ENCODE data around the gene TPST1.
"Not testable (repeated sequence)": the region's sequence is repeated elsewhere in the genome, so short reads cannot be mapped to it uniquely, and the experiment has no call there.

Gene TPST1

GRCh38 chr7:66213637-66214036 lies 8.5 kb downstream of the TPST1 start:
- Histone ChIP-seq H3K4me3 (ENCODE audit: low read depth in 1 of 2, low read length in 2 of 2) (no peak overlapping the region), H3K27me3 (ENCODE audit: low read depth, low read length) (no peaks in the 10 kb centered on the region), H3K27ac (ENCODE audit: low read length) (no peak overlapping the region)

DNA sequence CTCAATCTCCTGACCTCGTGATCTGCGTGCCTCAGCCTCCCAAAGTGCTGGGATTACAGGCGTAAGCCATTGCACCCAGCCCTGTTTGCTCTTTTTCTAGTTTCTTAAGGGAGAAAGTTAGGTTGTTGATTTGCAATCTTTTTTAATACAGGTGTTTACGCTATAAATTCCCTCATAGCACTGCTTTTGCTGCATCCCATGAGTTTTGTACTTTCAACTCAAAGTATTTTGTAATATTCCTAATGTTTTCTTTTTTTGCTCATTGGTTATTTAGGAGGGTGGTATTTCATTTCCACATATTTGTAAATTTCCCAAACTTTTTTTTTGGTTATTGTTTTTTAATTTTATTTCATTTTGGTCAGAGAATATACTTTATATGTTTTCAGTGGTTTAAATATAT lies 11.6 kb downstream of the TPST1 start:
- Histone ChIP-seq H3K9me3 (ENCODE audit: control insufficient read depth in 1 of 2, low read length in 2 of 2) (no peaks in the 10 kb centered on the region), H3K4me3 (ENCODE audit: low read depth in 1 of 2, low read length in 2 of 2) (no peak overlapping the region), H3K27me3 (ENCODE audit: low read depth, low read length) (no peaks in the 10 kb centered on the region), H3K36me3 (ENCODE audit: control insufficient read depth in 1 of 2, insufficient read depth in 2 of 2, low read length in 2 of 2) (no peaks in the 10 kb centered on the region), H3K27ac (ENCODE audit: low read length) (no peak overlapping the region), H3K4me1 (ENCODE audit: control insufficient read depth in 1 of 2, insufficient read depth in 2 of 2, low read length in 2 of 2) (no peaks in the 10 kb centered on the region)

More at GRCh38 chr7:66213637-66214036, 8.5 kb downstream of the TPST1 start:
- Histone ChIP-seq H3K9me3 (ENCODE audit: control insufficient read depth in 1 of 2, low read length in 2 of 2) (no peaks in the 10 kb centered on the region), H3K36me3 (ENCODE audit: control insufficient read depth in 1 of 2, insufficient read depth in 2 of 2, low read length in 2 of 2) (no peaks in the 10 kb centered on the region), H3K4me1 (ENCODE audit: control insufficient read depth in 1 of 2, insufficient read depth in 2 of 2, low read length in 2 of 2) (no peaks in the 10 kb centered on the region)

GRCh38 chr7:66219805-66220204 lies 14.7 kb downstream of the TPST1 start:
- no peaks in the 10 kb centered on the region for H3K9me3 ChIP-seq (ENCODE audit: control insufficient read depth in 1 of 2, low read length in 2 of 2)
- no peak overlapping the region for H3K27ac ChIP-seq (ENCODE audit: low read length)
- no peaks in the 10 kb centered on the region for H3K27me3 ChIP-seq (ENCODE audit: low read depth, low read length)
- H3K4me1 ChIP-seq (ENCODE audit: control insufficient read depth in 1 of 2, insufficient read depth in 2 of 2, low read length in 2 of 2), result peaks cover 2 to 5% of the 10 kb centered on the region in 2 donors
- no peak overlapping the region for H3K4me3 ChIP-seq (ENCODE audit: low read depth in 1 of 2, low read length in 2 of 2)
- no peaks in the 10 kb centered on the region for H3K36me3 ChIP-seq (ENCODE audit: control insufficient read depth in 1 of 2, insufficient read depth in 2 of 2, low read length in 2 of 2)

DNA sequence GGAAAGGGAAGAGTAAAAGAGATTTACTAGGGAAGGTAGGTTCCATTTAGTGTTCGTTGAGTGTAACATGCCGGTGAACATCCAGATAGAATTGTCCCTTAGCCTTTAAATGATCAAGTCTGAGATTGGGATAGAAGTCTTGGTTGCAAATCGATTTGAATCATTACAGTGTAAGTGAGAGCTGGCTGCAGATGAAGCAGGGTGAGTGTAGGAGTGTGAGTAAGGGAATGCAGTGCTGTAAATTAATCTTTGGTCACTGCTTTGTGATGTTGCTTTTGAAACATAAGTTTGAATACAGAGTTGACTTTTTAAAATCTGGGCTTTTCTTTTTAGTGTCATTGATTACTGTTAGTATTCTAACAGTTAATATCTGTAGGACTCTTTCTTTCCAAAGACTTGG lies 16.3 kb downstream of the TPST1 start:
- Histone ChIP-seq H3K36me3 (ENCODE audit: control insufficient read depth in 1 of 2, insufficient read depth in 2 of 2, low read length in 2 of 2) (no peaks in the 10 kb centered on the region), H3K4me1 (ENCODE audit: control insufficient read depth in 1 of 2, insufficient read depth in 2 of 2, low read length in 2 of 2) (peaks cover 2 to 5% of the 10 kb centered on the region in 2 donors), H3K27me3 (ENCODE audit: low read depth, low read length) (no peaks in the 10 kb centered on the region), H3K4me3 (ENCODE audit: low read depth in 1 of 2, low read length in 2 of 2) (no peak overlapping the region), H3K9me3 (ENCODE audit: control insufficient read depth in 1 of 2, low read length in 2 of 2) (no peaks in the 10 kb centered on the region), H3K27ac (ENCODE audit: low read length) (no peak overlapping the region)

- no peak overlapping the region for H3K27ac ChIP-seq (ENCODE audit: low read length)
- no peaks in the 10 kb centered on the region for H3K27me3 ChIP-seq (ENCODE audit: low read depth, low read length)
- no peaks in the 10 kb centered on the region for H3K36me3 ChIP-seq (ENCODE audit: control insufficient read depth in 1 of 2, insufficient read depth in 2 of 2, low read length in 2 of 2)
- H3K4me1 ChIP-seq (ENCODE audit: control insufficient read depth in 1 of 2, insufficient read depth in 2 of 2, low read length in 2 of 2), result peaks cover 2 to 5% of the 10 kb centered on the region in 2 donors
- peaks cover 0 to 6% of the 10 kb centered on the region in 2 donors for H3K9me3 ChIP-seq (ENCODE audit: control insufficient read depth in 1 of 2, low read length in 2 of 2)
- H3K4me3 ChIP-seq (ENCODE audit: low read depth in 1 of 2, low read length in 2 of 2), result no peak overlapping the region
Measured at GRCh38 chr7:66227808-66228207, 22.7 kb downstream of the TPST1 start.

DNA sequence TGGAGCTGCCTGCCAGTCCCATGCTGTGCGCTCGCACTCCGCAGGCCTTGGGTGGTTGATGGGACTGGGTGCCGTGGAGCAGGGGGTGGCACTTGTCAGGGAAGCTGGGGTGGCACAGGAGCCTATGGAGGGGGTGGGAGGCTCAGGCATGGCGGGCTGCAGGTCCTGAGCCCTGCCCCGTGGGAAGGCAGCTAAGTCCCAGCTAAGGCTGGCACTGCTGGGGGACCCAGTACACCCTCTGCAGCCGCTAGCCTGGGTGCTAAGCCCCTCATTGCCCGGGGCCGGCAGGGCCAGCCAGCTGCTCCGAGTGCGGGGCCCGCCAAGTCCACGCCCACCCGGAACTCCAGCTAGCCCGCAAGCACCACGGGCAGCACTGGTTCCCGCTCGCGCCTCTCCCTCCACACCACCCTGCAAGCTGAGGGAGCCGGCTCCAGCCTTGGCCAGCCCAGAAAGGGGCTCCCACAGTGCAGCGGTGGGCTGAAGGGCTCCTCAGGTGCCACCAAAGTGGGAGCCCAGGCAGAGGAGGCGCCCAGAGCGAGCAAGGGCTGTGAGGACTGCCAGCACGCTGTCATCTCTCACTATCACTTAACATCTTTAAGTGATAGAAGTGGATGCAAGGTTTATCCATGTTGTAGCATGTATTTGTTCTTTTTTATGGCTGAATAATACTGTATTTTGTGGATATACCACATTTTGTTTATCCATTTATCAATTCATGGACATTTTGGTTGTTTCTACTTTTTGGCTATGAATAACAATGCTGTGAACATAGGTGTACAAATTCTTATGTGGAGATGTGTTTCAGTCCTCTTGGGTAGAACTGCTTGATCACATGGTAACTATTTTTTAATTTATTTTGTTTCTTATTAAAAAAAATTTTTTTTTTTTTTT lies 26.4 kb downstream of the TPST1 start:
- not testable (repeated sequence) for H3K4me3 ChIP-seq (ENCODE audit: low read depth in 1 of 2, low read length in 2 of 2); H3K27me3 ChIP-seq (ENCODE audit: low read depth, low read length); H3K4me1 ChIP-seq (ENCODE audit: control insufficient read depth in 1 of 2, insufficient read depth in 2 of 2, low read length in 2 of 2); H3K9me3 ChIP-seq (ENCODE audit: control insufficient read depth in 1 of 2, low read length in 2 of 2); H3K27ac ChIP-seq (ENCODE audit: low read length); H3K36me3 ChIP-seq (ENCODE audit: control insufficient read depth in 1 of 2, insufficient read depth in 2 of 2, low read length in 2 of 2)

GRCh38 chr7:66233638-66234037 lies 28.5 kb downstream of the TPST1 start:
- Histone ChIP-seq H3K27me3 (ENCODE audit: low read depth, low read length) (no peaks in the 10 kb centered on the region), H3K27ac (ENCODE audit: low read length) (no peak overlapping the region), H3K4me3 (ENCODE audit: low read depth in 1 of 2, low read length in 2 of 2) (no peak overlapping the region)

GRCh38 chr7:66236713-66237303 lies 31.7 kb downstream of the TPST1 start:
- Histone ChIP-seq H3K27ac (ENCODE audit: low read length) (no peak overlapping the region), H3K36me3 (ENCODE audit: control insufficient read depth in 1 of 2, insufficient read depth in 2 of 2, low read length in 2 of 2) (no peaks in the 10 kb centered on the region), H3K4me3 (ENCODE audit: low read depth in 1 of 2, low read length in 2 of 2) (no peak overlapping the region), H3K9me3 (ENCODE audit: control insufficient read depth in 1 of 2, low read length in 2 of 2) (peaks cover 0 to 4% of the 10 kb centered on the region in 2 donors), H3K27me3 (ENCODE audit: low read depth, low read length) (no peaks in the 10 kb centered on the region), H3K4me1 (ENCODE audit: control insufficient read depth in 1 of 2, insufficient read depth in 2 of 2, low read length in 2 of 2) (no peaks in the 10 kb centered on the region)

More at GRCh38 chr7:66233638-66234037, 28.5 kb downstream of the TPST1 start:
- Histone ChIP-seq H3K4me1 (ENCODE audit: control insufficient read depth in 1 of 2, insufficient read depth in 2 of 2, low read length in 2 of 2) (no peaks in the 10 kb centered on the region), H3K9me3 (ENCODE audit: control insufficient read depth in 1 of 2, low read length in 2 of 2) (peaks cover 0 to 6% of the 10 kb centered on the region in 2 donors), H3K36me3 (ENCODE audit: control insufficient read depth in 1 of 2, insufficient read depth in 2 of 2, low read length in 2 of 2) (no peaks in the 10 kb centered on the region)

DNA sequence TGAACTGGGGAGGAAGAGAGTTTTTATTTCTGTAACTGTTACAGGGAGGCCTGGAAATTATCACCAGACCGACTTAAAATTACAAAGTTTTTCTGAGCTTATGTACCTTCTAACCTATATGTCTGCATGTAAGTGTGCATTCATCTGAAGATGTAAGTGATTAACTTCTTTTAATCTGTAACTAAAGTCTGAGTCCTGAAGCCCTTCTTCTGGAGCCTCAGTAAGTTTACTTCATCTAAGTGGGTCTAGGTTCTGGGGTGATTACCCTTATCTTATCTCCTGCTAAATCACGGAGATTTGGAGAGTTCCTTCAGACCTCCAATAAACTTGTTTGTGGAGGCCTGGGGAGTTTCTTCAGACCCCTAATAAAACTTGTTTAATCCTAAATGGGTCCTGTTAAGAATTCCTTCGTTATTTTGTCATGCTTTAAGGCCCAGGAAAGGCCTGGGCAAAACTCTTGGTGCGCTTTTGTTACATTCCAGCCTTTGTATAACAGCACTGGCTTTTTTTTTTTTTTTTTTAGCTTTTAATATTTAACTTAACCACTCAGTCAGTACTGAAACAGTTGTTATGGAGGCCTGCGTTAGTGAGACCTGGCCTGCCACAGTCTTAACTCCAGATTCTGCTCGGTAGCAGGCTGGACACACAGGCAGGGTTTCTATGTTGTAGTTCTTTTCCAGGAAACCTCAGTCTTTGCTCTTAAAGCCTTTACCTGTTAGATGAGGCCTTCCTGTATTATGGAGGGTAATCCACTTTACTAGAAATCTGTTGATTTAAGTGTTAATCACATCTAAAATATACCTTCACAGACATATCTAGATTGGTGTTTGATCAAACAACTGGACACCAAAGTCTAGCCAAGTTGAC lies 33.0 kb downstream of the TPST1 start:
- Histone ChIP-seq H3K27ac (ENCODE audit: low read length) (no peak overlapping the region), H3K27me3 (ENCODE audit: low read depth, low read length) (no peaks in the 10 kb centered on the region), H3K36me3 (ENCODE audit: control insufficient read depth in 1 of 2, insufficient read depth in 2 of 2, low read length in 2 of 2) (no peaks in the 10 kb centered on the region), H3K9me3 (ENCODE audit: control insufficient read depth in 1 of 2, low read length in 2 of 2) (no peaks in the 10 kb centered on the region), H3K4me3 (ENCODE audit: low read depth in 1 of 2, low read length in 2 of 2) (no peak overlapping the region), H3K4me1 (ENCODE audit: control insufficient read depth in 1 of 2, insufficient read depth in 2 of 2, low read length in 2 of 2) (no peaks in the 10 kb centered on the region)

GRCh38 chr7:66238773-66239466 lies 33.8 kb downstream of the TPST1 start:
- Histone ChIP-seq H3K36me3 (ENCODE audit: control insufficient read depth in 1 of 2, insufficient read depth in 2 of 2, low read length in 2 of 2) (no peaks in the 10 kb centered on the region), H3K27ac (ENCODE audit: low read length) (no peak overlapping the region), H3K4me1 (ENCODE audit: control insufficient read depth in 1 of 2, insufficient read depth in 2 of 2, low read length in 2 of 2) (no peaks in the 10 kb centered on the region), H3K9me3 (ENCODE audit: control insufficient read depth in 1 of 2, low read length in 2 of 2) (no peaks in the 10 kb centered on the region), H3K27me3 (ENCODE audit: low read depth, low read length) (no peaks in the 10 kb centered on the region), H3K4me3 (ENCODE audit: low read depth in 1 of 2, low read length in 2 of 2) (no peak overlapping the region)

- Histone ChIP-seq H3K4me3 (ENCODE audit: low read depth in 1 of 2, low read length in 2 of 2) (no peak overlapping the region), H3K9me3 (ENCODE audit: control insufficient read depth in 1 of 2, low read length in 2 of 2) (no peaks in the 10 kb centered on the region), H3K4me1 (ENCODE audit: control insufficient read depth in 1 of 2, insufficient read depth in 2 of 2, low read length in 2 of 2) (no peaks in the 10 kb centered on the region), H3K36me3 (ENCODE audit: control insufficient read depth in 1 of 2, insufficient read depth in 2 of 2, low read length in 2 of 2) (no peaks in the 10 kb centered on the region), H3K27me3 (ENCODE audit: low read depth, low read length) (no peaks in the 10 kb centered on the region), H3K27ac (ENCODE audit: low read length) (no peak overlapping the region)
Measured at GRCh38 chr7:66239467-66239856, 34.3 kb downstream of the TPST1 start.

All from muscle layer of duodenum (tissue), 2 donors.